Measurements from ENCODE around the gene PHKB. TPM values are rescaled to one million over a fixed set of nuclear protein-coding genes. Genes with fewer than 3 reads are reported as not detected.
"Not testable (repeated sequence)": the region's sequence is repeated elsewhere in the genome, so short reads cannot be mapped to it uniquely, and the experiment has no call there.

The PHKB gene
- total RNA-seq, 4 donors from 2014 or later = 19.8 to 29.6 (median 25.2) TPM

DNA sequence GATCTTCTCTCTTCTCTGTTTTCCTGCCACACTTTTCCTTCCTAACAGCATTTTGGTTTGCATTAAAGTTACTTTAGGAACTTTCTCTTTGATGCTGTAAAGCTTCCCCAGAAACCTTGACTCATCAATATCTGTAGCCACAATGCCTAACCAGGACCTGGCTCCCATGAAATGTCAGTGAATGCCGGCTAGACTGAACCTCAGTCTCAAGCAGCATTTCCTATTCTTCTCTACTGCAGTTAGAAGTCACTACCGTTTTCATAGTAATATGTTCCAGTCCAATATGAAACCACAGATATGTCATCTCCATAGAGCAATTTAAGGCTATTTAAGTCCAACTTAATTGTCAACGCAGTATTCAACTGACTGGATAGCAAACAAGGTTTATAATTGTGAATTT lies 29.2 kb upstream of the PHKB start:
- H3K4me3 ChIP-seq (ENCODE audit: low read depth, poor library complexity, severe bottlenecking) = no peak overlapping the region
- TF ChIP-seq, protein P1, sequence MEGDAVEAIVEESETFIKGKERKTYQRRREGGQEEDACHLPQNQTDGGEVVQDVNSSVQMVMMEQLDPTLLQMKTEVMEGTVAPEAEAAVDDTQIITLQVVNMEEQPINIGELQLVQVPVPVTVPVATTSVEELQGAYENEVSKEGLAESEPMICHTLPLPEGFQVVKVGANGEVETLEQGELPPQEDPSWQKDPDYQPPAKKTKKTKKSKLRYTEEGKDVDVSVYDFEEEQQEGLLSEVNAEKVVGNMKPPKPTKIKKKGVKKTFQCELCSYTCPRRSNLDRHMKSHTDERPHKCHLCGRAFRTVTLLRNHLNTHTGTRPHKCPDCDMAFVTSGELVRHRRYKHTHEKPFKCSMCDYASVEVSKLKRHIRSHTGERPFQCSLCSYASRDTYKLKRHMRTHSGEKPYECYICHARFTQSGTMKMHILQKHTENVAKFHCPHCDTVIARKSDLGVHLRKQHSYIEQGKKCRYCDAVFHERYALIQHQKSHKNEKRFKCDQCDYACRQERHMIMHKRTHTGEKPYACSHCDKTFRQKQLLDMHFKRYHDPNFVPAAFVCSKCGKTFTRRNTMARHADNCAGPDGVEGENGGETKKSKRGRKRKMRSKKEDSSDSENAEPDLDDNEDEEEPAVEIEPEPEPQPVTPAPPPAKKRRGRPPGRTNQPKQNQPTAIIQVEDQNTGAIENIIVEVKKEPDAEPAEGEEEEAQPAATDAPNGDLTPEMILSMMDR (IDR thresholded peaks at IDR 0.05) = no peak
- TF ChIP-seq POLR2A (IDR thresholded peaks at IDR 0.05) = no peak
- intact Hi-C loops (cut with DNase I; ENCODE audit: low total_unique reads) = no loop called here
- 75 to 76% methylated on average over 3 of the region's 3 CpGs for WGBS, 2 donors
- DNase-seq (ENCODE audit: low spot score in 2 of 2) = no peak

DNA sequence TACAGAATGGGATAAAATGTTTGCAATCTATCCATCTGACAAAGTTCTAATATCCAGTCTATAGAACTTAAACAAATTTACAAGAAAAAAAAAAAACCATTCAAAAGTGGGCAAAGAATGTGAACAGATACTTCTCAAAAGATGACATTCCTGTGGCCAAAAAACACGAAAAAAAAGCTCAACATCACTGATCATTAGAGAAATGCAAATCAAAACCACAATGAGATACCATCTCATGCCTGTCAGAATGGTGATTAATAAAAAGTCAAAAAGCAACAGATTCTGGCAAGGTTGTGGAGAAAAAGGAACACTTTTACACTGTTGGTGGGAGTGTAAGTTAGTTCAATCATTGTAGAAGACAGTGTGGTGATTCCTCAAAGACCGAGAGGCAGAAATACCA lies 26.9 kb upstream of the PHKB start:
- H3K4me3 ChIP-seq (ENCODE audit: low read depth, poor library complexity, severe bottlenecking); intact Hi-C loops (cut with DNase I; ENCODE audit: low total_unique reads); DNase-seq (ENCODE audit: low spot score in 2 of 2): not testable (repeated sequence)
- 82 to 84% methylated on average over 2 of the region's 2 CpGs for WGBS, 2 donors

DNA sequence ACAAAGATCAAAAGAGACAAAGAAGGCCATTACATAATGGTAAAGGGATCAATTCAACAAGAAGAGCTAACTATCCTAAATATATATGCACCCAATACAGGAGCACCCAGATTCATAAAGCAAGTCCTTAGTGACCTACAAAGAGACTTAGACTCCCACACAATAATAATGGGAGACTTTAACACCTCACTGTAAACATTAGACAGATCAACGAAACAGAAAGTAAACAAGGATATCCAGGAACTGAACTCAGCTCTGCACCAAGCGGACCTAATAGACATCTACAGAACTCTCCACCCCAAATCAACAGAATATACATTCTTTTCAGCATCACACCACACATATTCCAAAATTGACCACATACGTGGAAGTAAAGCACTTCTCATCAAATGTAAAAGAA lies 21.1 kb upstream of the PHKB start:
- intact Hi-C loops (cut with DNase I; ENCODE audit: low total_unique reads); H3K4me3 ChIP-seq (ENCODE audit: low read depth, poor library complexity, severe bottlenecking); DNase-seq (ENCODE audit: low spot score in 2 of 2): not testable (repeated sequence)
- 97 to 98% methylated on average over 3 of the region's 3 CpGs for WGBS, 2 donors

DNA sequence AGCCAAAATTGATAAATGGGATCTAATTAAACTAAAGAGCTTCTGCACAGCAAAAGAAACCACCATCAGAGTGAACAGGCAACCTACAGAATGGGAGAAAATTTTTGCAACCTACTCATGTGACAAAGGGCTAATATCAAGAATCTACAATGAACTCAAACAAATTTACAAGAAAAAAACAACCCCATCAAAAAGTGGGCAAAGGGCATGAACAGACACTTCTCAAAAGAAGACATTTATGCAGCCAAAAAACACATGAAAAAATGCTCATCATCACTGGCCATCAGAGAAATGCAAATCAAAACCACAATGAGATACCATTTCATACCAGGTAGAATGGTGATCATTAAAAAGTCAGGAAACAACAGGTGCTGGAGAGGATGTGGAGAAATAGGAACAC lies 18.2 kb upstream of the PHKB start:
- intact Hi-C loops (cut with DNase I; ENCODE audit: low total_unique reads); H3K4me3 ChIP-seq (ENCODE audit: low read depth, poor library complexity, severe bottlenecking); DNase-seq (ENCODE audit: low spot score in 2 of 2): not testable (repeated sequence)

DNA sequence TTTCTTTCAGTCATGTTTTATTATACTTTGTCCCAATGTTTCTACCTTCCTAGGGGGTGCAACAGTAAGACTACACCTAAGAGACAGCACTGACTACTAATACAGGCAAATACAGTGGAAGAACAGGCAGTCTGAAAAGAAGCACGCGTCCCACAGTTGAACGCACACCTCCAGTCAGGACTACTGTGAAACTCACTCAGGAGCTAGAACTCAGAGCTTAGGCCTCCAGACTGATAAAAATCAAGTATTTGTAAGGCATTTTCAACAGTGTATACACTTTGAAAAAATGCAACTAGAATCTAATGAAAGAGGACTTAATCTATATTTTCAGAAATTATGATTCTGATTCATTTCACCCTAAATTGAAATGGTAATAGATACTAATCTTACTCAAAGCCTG lies 14.7 kb upstream of the PHKB start:
- TF ChIP-seq POLR2A (IDR thresholded peaks at IDR 0.05) = no peak
- TF ChIP-seq, protein P1 (IDR thresholded peaks at IDR 0.05) = no peak
- no peak overlapping the region for H3K4me3 ChIP-seq (ENCODE audit: low read depth, poor library complexity, severe bottlenecking)
- 96 to 99% methylated on average over 3 of the region's 3 CpGs for WGBS, 2 donors
- intact Hi-C loops (cut with DNase I; ENCODE audit: low total_unique reads) = no loop called here
- no peak for DNase-seq (ENCODE audit: low spot score in 2 of 2)

DNA sequence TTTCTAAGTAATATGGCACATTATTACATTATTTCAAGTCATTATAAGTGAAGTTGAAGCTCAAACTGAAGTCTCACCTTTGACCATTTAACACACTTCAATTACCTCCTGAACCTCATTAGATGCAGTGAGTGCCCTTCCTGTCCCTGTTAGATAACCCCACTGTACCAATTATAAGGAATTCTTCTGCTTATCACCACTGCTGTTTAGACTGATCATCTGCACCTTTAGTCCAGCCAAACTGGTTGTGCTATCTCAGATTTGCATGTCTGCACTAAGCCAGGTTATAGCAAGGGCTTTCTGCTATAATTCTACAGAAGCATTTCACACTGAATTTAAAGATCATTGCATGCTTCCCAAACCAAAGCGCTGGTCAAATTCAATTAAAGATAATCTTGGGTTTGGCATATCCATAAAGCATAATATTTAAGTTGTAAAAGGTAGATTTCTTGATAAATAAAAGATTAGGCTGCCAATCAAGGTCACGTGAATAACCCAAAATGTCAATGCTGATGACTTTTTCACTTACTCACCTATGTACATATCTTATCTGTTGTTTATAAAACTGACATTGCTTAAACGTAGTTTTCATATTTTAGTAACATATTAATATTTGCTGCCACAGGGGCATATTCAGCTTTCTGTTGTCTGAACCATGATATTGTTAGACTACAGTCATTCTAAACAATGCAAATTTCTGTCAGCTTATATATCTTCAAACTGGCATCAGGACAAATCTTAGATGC lies 12.1 kb upstream of the PHKB start:
- intact Hi-C loops (cut with DNase I; ENCODE audit: low total_unique reads) = no loop called here
- H3K4me3 ChIP-seq (ENCODE audit: low read depth, poor library complexity, severe bottlenecking) = no peak overlapping the region
- no peak for TF ChIP-seq POLR2A (IDR thresholded peaks at IDR 0.05)
- TF ChIP-seq, protein P1 (IDR thresholded peaks at IDR 0.05) = no peak
- no peak for DNase-seq (ENCODE audit: low spot score in 2 of 2)
- WGBS, 2 donors = 87 to 88% methylated on average over 3 of the region's 3 CpGs

DNA sequence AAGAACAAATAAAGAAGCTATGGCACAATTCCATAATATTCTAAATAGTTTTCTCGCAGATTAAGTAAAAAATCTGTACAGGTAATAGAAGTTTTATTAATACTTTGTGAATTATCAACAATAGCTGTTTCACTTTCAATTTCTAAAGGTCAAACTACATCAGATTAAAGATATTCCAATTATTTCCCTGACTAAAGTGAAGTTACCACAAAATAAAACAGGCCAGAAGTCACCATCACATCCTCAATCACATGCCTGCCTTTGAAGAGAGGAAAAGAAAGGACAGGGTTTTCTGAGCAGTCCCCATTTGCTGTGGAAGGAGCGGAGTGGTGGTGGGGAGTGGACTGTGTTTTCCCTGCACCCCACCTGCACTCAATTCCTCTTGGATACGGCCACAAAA lies 11.3 kb upstream of the PHKB start:
- H3K4me3 ChIP-seq (ENCODE audit: low read depth, poor library complexity, severe bottlenecking) = no peak overlapping the region
- intact Hi-C loops (cut with DNase I; ENCODE audit: low total_unique reads) = no loop called here
- WGBS, 2 donors = 76 to 92% methylated on average over 3 of the region's 3 CpGs
- TF ChIP-seq POLR2A (IDR thresholded peaks at IDR 0.05) = no peak
- TF ChIP-seq, protein P1 (IDR thresholded peaks at IDR 0.05) = no peak
- DNase-seq (ENCODE audit: low spot score in 2 of 2) = no peak

All from lower leg skin (tissue), 4 donors.